GM19025 (cell line): Measurements from ENCODE around the gene GIPC2.

Experiments used
- ATAC-seq: cut with Tn5 transposase; IDR thresholded peaks from one replicate; pipeline ENCODE4 v1.9.1; 2021; ENCODE audit warnings: mild to moderate bottlenecking, low read depth, moderate library complexity; ENCODE audit not compliant: unreplicated experiment

Gene GIPC2

GRCh38 chr1:78136680-78137079, 90.9 kb downstream of the GIPC2 start:
- no peak for ATAC-seq

GRCh38 chr1:78141531-78142231, 95.9 kb downstream of the GIPC2 start:
- no peak for ATAC-seq

GRCh38 chr1:78142736-78143135, 97.0 kb downstream of the GIPC2 start:
- ATAC-seq = no peak

- peak; percentile 72 for ATAC-seq
These were observed 97.4 kb downstream of the GIPC2 start for GRCh38 chr1:78143152-78143551.

- no peak for ATAC-seq
These were observed 97.9 kb downstream of the GIPC2 start for GRCh38 chr1:78143673-78144072.

GRCh38 chr1:78145105-78145580, 99.4 kb downstream of the GIPC2 start:
- peak; percentile 52 for ATAC-seq

GRCh38 chr1:78146205-78146771, 100.5 kb downstream of the GIPC2 start:
- no peak for ATAC-seq

GRCh38 chr1:78147031-78147430, 101.3 kb downstream of the GIPC2 start:
- no peak for ATAC-seq

- no peak for ATAC-seq
These were observed 107.4 kb downstream of the GIPC2 start for GRCh38 chr1:78153092-78153736.

- no peak for ATAC-seq
These were observed 109.4 kb downstream of the GIPC2 start for GRCh38 chr1:78155121-78155520.

GRCh38 chr1:78156805-78157521, 111.2 kb downstream of the GIPC2 start:
- no peak for ATAC-seq

GRCh38 chr1:78165816-78166215, 120.0 kb downstream of the GIPC2 start:
- no peak for ATAC-seq

- no peak for ATAC-seq
These were observed 122.5 kb downstream of the GIPC2 start for GRCh38 chr1:78168306-78168705.

- ATAC-seq = no peak
These were observed 125.1 kb downstream of the GIPC2 start for GRCh38 chr1:78170859-78171258.

- ATAC-seq = no peak
These were observed 126.2 kb downstream of the GIPC2 start for GRCh38 chr1:78171736-78172590.

GRCh38 chr1:78176448-78176847, 130.7 kb downstream of the GIPC2 start:
- no peak for ATAC-seq

GRCh38 chr1:78177708-78178270, 132.0 kb downstream of the GIPC2 start:
- ATAC-seq = no peak

- ATAC-seq = no peak
These were observed 133.1 kb downstream of the GIPC2 start for GRCh38 chr1:78178816-78179215.

- no peak for ATAC-seq
These were observed 138.8 kb downstream of the GIPC2 start for GRCh38 chr1:78184460-78185072.
